ENCODE data around the gene LGALS7B.

- no peak for TF ChIP-seq CTCF (IDR thresholded peaks at IDR 0.05; ENCODE audit: low read depth, low read length, poor library complexity, severe bottlenecking)
- no peak for TF ChIP-seq EZH2phosphoT487 (IDR thresholded peaks at IDR 0.05; ENCODE audit: borderline replicate concordance, low read length)
Measured at GRCh38 chr19:38836983-38837626, 48.1 kb downstream of the LGALS7B start.
